NCI-H748 treated with DMSO at 0.1 percent for 48 hours (cell line): ENCODE data around the gene ANKMY1.

Experiments
- DNase-seq: peaks from one replicate; lab custom pipeline; 2025; lab: John Stamatoyannopoulos, UW

The ANKMY1 gene

GRCh38 chr2:240594511-240595380, 37.0 kb upstream of the ANKMY1 start:
- DNase-seq, result no peak

GRCh38 chr2:240593703-240594451, 36.1 kb upstream of the ANKMY1 start:
- no peak for DNase-seq

GRCh38 chr2:240593026-240593702, 35.4 kb upstream of the ANKMY1 start:
- no peak for DNase-seq

GRCh38 chr2:240591784-240592183, 34.0 kb upstream of the ANKMY1 start:
- DNase-seq, result no peak

GRCh38 chr2:240591226-240591625, 33.4 kb upstream of the ANKMY1 start:
- DNase-seq, result no peak

GRCh38 chr2:240590681-240591111, 32.9 kb upstream of the ANKMY1 start:
- DNase-seq, result no peak

GRCh38 chr2:240589850-240590525, 32.2 kb upstream of the ANKMY1 start:
- DNase-seq, result no peak

GRCh38 chr2:240589375-240589774, 31.6 kb upstream of the ANKMY1 start:
- DNase-seq, result no peak

- DNase-seq, result no peak
These were observed 30.9 kb upstream of the ANKMY1 start for GRCh38 chr2:240588669-240589068.

- no peak for DNase-seq
These were observed 30.3 kb upstream of the ANKMY1 start for GRCh38 chr2:240588006-240588655.

- DNase-seq, result peak; percentile 40
These were observed 29.4 kb upstream of the ANKMY1 start for GRCh38 chr2:240586919-240587800.

GRCh38 chr2:240586198-240586918, 28.6 kb upstream of the ANKMY1 start, which contains the start of gene CAPN10:
TSS of gene CAPN10 (plus strand) at chr2:240586734. CDS start at chr2:240586912, 178 bp downstream.
- DNase-seq, result peak; percentile 86

- DNase-seq, result no peak
These were observed 28.0 kb upstream of the ANKMY1 start for GRCh38 chr2:240585681-240586197.

GRCh38 chr2:240585101-240585500, 27.3 kb upstream of the ANKMY1 start:
- no peak for DNase-seq

GRCh38 chr2:240584486-240585031, 26.8 kb upstream of the ANKMY1 start:
- no peak for DNase-seq

- no peak for DNase-seq
These were observed 26.0 kb upstream of the ANKMY1 start for GRCh38 chr2:240583774-240584173.

- DNase-seq, result no peak
These were observed 25.0 kb upstream of the ANKMY1 start for GRCh38 chr2:240582781-240583180.

GRCh38 chr2:240581811-240582210, 24.0 kb upstream of the ANKMY1 start:
- no peak for DNase-seq
